HUES6 (cell line): Measurements from ENCODE around the gene IGSF10.

Experiments
- H3K27ac ChIP-seq: 2 replicates; pipeline ENCODE4 v1.7.0; 2013; ENCODE audit warnings: low read depth, mild to moderate bottlenecking, low read length, inconsistent platforms
- H3K27me3 ChIP-seq: 2 replicates; pipeline ENCODE4 v1.6.1; 2013; ENCODE audit warnings: low read length; ENCODE audit not compliant: control insufficient read depth, insufficient read depth
- H3K36me3 ChIP-seq: 2 replicates; pipeline ENCODE4 v1.6.1; 2013; ENCODE audit warnings: low read length; ENCODE audit not compliant: control insufficient read depth, insufficient read depth
- H3K4me1 ChIP-seq: 2 replicates; pipeline ENCODE4 v1.6.1; 2013; ENCODE audit warnings: low read length; ENCODE audit not compliant: control insufficient read depth, insufficient read depth
- H3K4me3 ChIP-seq: 2 replicates; pipeline ENCODE4 v1.5.1; 2013; ENCODE audit warnings: low read depth, low read length
- H3K9ac ChIP-seq: one replicate; pipeline ENCODE4 v1.6.1; 2013; ENCODE audit warnings: mild to moderate bottlenecking, low read length
- H3K9me3 ChIP-seq: 2 replicates; pipeline ENCODE4 v1.6.1; 2013; ENCODE audit warnings: low read depth, low read length; ENCODE audit not compliant: control insufficient read depth, insufficient read depth

IGSF10 gene

DNA sequence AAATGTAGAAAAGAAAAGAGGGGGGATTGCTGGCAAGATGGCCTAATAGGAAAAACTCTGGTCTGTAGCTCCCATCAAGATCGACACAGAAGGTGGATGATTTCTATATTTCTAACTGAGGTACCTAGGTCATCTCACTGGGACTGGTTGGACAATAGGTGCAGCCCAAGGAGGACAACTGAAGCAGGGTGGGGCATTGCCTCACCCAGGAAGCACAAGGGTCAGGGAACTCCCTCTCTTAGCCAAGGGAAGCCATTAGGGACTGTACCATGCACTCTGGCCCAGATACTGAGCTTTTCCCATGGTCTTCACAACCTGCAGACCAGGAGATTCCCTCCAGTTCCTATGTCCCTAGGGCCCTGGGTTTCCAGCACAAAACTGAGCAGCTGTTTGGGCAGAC is 22.6 kb upstream of the IGSF10 start:
- Histone ChIP-seq H3K9ac (no peak overlapping the region), H3K36me3 (no peaks in the 10 kb centered on the region), H3K27me3 (no peaks in the 10 kb centered on the region), H3K4me3 (no peak overlapping the region), H3K27ac (no peak overlapping the region), H3K9me3 (no peaks in the 10 kb centered on the region), H3K4me1 (peaks cover 3% of the 10 kb centered on the region)

GRCh38 chr3:151480492-151480891 is 19.6 kb upstream of the IGSF10 start:
- no peaks in the 10 kb centered on the region for H3K27me3 ChIP-seq
- H3K4me3 ChIP-seq: no peak overlapping the region
- H3K4me1 ChIP-seq: peaks cover 17% of the 10 kb centered on the region
- H3K36me3 ChIP-seq: no peaks in the 10 kb centered on the region
- no peak overlapping the region for H3K9ac ChIP-seq
- no peak overlapping the region for H3K27ac ChIP-seq
- H3K9me3 ChIP-seq: no peaks in the 10 kb centered on the region

- Histone ChIP-seq H3K9me3 (no peaks in the 10 kb centered on the region), H3K4me3 (no peak overlapping the region), H3K27ac (no peak overlapping the region), H3K4me1 (peaks cover 17% of the 10 kb centered on the region), H3K9ac (no peak overlapping the region), H3K36me3 (no peaks in the 10 kb centered on the region), H3K27me3 (no peaks in the 10 kb centered on the region)
Measured at GRCh38 chr3:151479452-151479851, 18.6 kb upstream of the IGSF10 start.

DNA sequence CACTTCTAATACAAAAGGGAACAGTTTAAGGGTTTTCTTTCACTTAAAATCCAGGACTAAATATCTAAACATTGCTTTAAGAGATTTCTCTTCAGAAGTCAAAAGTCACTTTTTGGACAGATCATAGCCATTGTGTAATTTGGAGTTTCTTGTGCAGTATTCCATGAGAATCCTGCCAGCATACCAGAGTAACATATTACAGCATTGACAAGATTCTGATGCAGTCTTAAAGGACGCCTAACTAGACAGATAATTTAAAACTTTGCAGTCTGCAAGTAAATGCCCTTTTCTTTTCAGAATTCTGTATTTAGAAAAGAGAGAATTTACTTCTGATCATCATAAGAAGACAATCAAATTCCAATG is 17.5 kb upstream of the IGSF10 start:
- Histone ChIP-seq H3K9ac (no peak overlapping the region), H3K36me3 (no peaks in the 10 kb centered on the region), H3K9me3 (no peaks in the 10 kb centered on the region), H3K4me3 (no peak overlapping the region), H3K27me3 (no peaks in the 10 kb centered on the region), H3K4me1 (peaks cover 14% of the 10 kb centered on the region), H3K27ac (no peak overlapping the region)

DNA sequence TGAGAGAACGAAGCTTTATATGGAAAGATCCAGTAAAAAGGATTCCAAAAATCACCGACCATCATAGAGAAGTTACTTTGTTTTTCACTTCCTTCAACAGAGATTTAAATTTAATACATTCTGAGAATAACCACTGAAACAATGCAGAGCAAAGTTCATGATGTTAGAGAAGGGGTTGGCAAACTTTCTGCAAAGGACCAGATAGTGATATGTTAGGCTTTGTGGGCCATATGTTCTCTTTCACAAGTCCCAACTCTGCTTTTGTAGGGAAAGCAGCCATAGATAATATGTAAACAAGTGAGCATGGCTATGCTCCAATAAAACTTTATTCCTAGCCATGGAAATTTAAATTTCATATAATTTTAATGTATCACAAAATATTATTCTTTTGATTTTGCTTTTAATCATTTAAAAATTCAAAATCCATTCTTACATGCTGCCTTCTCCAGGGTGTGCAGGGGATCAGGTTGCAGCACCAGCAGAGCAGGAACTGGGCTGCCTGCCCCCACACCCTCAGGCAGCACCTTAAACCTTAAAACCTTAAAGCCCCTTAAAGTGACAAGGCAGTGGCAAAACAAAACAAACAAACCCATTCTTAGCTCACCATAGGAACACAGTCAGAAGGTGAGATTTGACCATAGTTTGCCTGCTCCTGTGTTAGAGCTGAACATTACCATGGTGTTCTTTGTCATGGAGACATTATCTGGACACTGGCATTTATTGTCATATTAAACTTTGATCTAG is 16.9 kb upstream of the IGSF10 start:
- Histone ChIP-seq H3K27me3 (no peaks in the 10 kb centered on the region), H3K36me3 (no peaks in the 10 kb centered on the region), H3K4me1 (peaks cover 14% of the 10 kb centered on the region), H3K27ac (no peak overlapping the region), H3K9me3 (no peaks in the 10 kb centered on the region), H3K9ac (no peak overlapping the region), H3K4me3 (no peak overlapping the region)

- Histone ChIP-seq H3K27ac (no peak overlapping the region), H3K4me1 (peaks cover 14% of the 10 kb centered on the region), H3K4me3 (no peak overlapping the region), H3K9ac (no peak overlapping the region), H3K36me3 (no peaks in the 10 kb centered on the region), H3K27me3 (no peaks in the 10 kb centered on the region), H3K9me3 (no peaks in the 10 kb centered on the region)
Measured at GRCh38 chr3:151476344-151477018, 15.6 kb upstream of the IGSF10 start.

DNA sequence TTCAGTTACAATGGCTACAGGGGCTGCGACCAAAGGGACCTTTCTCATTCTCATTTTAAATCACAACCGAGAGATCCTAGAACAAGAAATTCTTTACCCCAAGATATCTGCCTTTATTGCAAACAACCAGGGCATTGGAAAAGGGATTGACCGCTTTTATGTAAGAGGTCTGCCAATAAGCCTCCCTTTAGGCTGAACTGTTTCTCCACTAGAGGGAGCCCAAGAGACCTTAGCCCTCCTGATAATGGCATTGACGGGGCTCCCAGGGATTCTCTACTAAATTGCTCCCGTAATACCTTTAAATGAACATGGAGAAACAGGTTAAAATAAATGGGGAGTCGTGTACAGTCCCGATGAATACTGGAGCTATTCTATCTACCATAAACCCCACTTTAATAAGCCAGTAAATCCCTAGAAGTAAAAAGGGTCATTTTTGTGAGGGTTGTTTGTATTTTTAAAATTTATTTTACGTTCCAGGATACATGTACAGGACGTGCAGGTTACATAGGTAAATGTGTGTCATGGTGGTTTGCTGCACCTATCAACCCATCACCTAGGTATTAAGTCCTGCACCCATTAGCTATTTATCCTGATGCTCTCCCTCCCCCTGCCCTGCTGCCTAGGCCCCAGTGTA is 7.5 kb upstream of the IGSF10 start:
- Histone ChIP-seq H3K27ac (no peak overlapping the region), H3K9ac (no peak overlapping the region), H3K27me3 (no peaks in the 10 kb centered on the region), H3K4me3 (no peak overlapping the region), H3K36me3 (no peaks in the 10 kb centered on the region), H3K4me1 (no peaks in the 10 kb centered on the region), H3K9me3 (no peaks in the 10 kb centered on the region)

GRCh38 chr3:151467069-151467468 is 6.2 kb upstream of the IGSF10 start:
- no peak overlapping the region for H3K4me3 ChIP-seq
- no peaks in the 10 kb centered on the region for H3K4me1 ChIP-seq
- no peaks in the 10 kb centered on the region for H3K36me3 ChIP-seq
- H3K9ac ChIP-seq: no peak overlapping the region
- no peaks in the 10 kb centered on the region for H3K9me3 ChIP-seq
- H3K27me3 ChIP-seq: peaks cover 2% of the 10 kb centered on the region; the same call in 1 of the 2 replicates
- H3K27ac ChIP-seq: no peak overlapping the region

DNA sequence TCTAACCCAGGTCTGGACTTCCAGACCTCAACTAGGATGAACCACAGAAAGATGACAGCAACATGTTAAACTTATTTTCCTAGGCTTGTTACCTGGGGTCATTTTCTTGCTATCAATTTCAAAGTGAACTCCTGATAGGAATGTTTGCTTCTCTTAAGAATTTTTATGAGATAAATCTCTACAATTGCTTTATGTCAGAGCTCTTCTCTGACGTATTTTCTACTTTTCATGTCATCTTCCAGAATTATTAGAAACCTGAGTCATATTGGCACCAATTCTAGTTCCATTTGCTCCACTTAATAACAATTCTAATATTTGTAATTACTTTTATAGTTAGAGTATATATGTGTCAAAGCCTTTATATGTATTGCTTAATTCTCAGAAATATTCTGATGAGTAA is 2.1 kb upstream of the IGSF10 start:
- peaks cover 23% of the 10 kb centered on the region for H3K27me3 ChIP-seq
- peaks cover 4% of the 10 kb centered on the region; the same call in 1 of the 2 replicates for H3K4me1 ChIP-seq
- H3K9ac ChIP-seq: no peak overlapping the region
- no peaks in the 10 kb centered on the region for H3K9me3 ChIP-seq
- H3K27ac ChIP-seq: no peak overlapping the region
- no peaks in the 10 kb centered on the region for H3K36me3 ChIP-seq
- no peak overlapping the region for H3K4me3 ChIP-seq

DNA sequence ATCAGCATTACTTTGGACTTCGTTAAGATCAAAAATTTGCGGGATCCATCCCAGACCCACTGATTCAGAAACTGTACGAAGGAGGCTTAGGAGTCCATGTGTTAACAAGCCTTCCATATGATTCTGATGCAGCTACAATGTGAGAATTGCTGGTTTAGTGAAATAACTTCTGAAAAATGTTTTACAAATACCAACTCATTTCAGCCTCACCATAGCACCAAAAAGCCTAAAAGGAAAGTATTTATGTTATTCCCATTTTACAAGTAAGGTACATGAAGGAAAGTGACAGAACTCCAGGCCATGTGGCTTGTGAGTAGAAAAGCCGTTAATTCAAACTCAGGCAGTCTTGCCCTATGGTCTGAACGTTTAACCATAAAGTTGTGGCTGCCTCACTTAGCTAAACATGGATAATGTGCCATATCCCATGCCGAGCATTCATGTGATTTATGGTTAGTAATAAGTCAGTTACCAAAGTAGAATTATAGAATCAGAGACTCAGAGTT is 1.5 kb upstream of the IGSF10 start:
- H3K36me3 ChIP-seq: no peaks in the 10 kb centered on the region
- no peak overlapping the region for H3K27ac ChIP-seq
- no peaks in the 10 kb centered on the region for H3K9me3 ChIP-seq
- H3K27me3 ChIP-seq: peaks cover 23% of the 10 kb centered on the region
- H3K4me3 ChIP-seq: no peak overlapping the region
- peaks cover 4% of the 10 kb centered on the region; the same call in 1 of the 2 replicates for H3K4me1 ChIP-seq
- no peak overlapping the region for H3K9ac ChIP-seq

DNA sequence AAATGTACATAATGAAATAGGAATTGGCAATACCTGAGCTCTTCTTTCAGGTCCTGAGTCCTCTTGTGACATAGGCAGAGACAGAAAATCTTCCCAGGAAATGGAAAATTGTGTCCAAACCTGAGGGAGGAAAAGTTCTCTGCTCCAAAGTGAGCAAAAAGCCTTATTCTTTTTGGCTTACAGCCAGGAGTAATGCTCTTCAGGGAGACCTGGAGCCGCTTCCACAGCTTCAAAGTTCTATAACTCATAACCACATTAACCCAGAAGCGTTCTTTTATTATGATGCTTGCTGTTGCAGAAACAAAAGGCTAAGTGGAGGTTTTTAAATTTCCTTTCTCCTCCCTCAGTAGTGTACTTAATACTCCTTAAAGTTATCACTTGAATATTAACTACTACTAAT is 633 bp downstream of the IGSF10 start:
- peak overlapping the region; percentile 63 for H3K4me3 ChIP-seq
- no peaks in the 10 kb centered on the region for H3K36me3 ChIP-seq
- H3K27me3 ChIP-seq: peaks cover 23% of the 10 kb centered on the region
- H3K27ac ChIP-seq: no peak overlapping the region
- no peak overlapping the region for H3K9ac ChIP-seq
- H3K4me1 ChIP-seq: peaks cover 4% of the 10 kb centered on the region; the same call in 1 of the 2 replicates
- H3K9me3 ChIP-seq: no peaks in the 10 kb centered on the region
